ENCODE data around the gene AGFG1. TPM values are rescaled to one million over a fixed set of nuclear protein-coding genes. Genes with fewer than 3 reads are reported as not detected.

Gene AGFG1
- total RNA-seq, result 49.3 to 49.5 TPM (median 49.3 TPM) in 3 replicates
- long read RNA-seq, full-length matches to known transcripts, result 78 of 83 reads
- long read RNA-seq, partial matches to known transcripts, result 0 of 83 reads
- long read RNA-seq, other reads (novel, unspliced or antisense), result 5 of 83 reads

DNA sequence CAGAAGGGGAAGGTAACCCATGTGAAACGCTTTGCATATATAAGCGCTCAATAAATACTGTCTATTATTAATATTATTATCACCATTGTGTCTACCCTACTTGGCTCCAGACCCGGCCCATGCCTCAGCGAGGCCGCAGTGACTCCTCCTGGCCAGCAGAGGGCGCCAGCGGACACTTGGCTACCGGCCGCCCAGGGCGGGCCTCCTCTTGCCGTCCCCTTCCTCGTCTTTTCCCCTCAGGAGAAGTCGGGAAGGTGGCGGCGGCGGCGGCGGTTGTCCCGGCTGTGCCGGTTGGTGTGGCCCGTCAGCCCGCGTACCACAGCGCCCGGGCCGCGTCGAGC lies at the start of gene AGFG1:
TSS of gene AGFG1 (plus strand) at position 233 of the 341 bp plus-strand sequence. CDS start 266 bp downstream, outside the sequence.
- Mint-ChIP-seq H3K27ac (ENCODE audit: unreplicated experiment) (peak within 1 kb of the TSS; percentile 82), H3K36me3 (ENCODE audit: low read depth) (no peaks in the 10 kb centered on the region), H3K4me1 (ENCODE audit: low read depth) (peaks cover 29% of the 10 kb centered on the region), H3K27me3 (ENCODE audit: low read depth) (no peaks in the 10 kb centered on the region), H3K9me3 (ENCODE audit: low read depth) (no peaks in the 10 kb centered on the region), H3K4me3 (ENCODE audit: unreplicated experiment) (peak within 1 kb of the TSS; percentile 83)
- DNase-seq (ENCODE audit: low spot score), result peak; percentile 94
- TF ChIP-seq CTCF (IDR thresholded peaks at IDR 0.05), result peak; percentile 97

DNA sequence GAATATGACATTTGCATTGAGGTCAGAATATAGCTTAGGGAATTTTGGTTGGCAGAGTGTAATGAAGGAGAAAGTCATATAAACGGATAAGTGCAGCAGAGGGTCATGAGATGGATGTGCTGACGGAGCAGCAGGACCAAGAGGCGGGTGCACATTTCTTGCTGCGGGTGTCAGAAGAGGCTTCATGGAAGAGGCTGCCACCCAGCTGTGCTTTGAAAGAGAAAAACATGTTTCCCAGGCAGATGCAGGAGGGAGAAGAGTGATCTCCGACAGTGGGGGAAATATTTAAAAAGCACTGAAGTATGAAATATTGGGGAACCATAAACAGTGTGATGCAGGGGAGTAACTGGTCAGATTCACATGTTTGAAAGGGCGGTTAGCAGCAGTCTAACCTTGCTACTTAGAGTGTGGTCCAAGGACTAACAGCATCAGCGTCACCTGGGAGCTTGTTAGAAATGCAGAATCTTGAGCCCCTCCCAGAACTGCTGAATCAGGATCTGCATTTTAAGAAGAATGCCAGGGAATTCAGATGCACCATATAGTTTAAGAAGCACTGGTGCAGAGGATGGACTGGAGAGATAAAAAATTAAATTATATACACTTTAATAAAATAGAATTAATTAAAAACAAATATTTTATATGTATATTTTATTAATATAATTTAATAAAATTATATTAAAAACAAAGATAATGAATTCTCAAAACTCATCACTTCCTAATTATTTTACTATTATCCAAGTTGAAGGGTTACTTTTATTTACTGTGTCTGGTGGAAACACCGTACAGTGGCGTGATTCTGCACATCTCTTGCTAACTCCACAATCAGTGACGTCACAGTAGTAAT lies 48.1 kb upstream of the AGFG1 start:
- Mint-ChIP-seq H3K9me3 (ENCODE audit: low read depth) (no peaks in the 10 kb centered on the region), H3K4me3 (ENCODE audit: unreplicated experiment) (no peak overlapping the region), H3K27ac (ENCODE audit: unreplicated experiment) (no peak overlapping the region), H3K4me1 (ENCODE audit: low read depth) (peaks cover 4% of the 10 kb centered on the region), H3K36me3 (ENCODE audit: low read depth) (no peaks in the 10 kb centered on the region), H3K27me3 (ENCODE audit: low read depth) (no peaks in the 10 kb centered on the region)
- DNase-seq (ENCODE audit: low spot score), result no peak
- no peak for TF ChIP-seq CTCF (IDR thresholded peaks at IDR 0.05)

- no peaks in the 10 kb centered on the region for H3K27me3 Mint-ChIP-seq (ENCODE audit: low read depth)
- DNase-seq (ENCODE audit: low spot score), result no peak
- no peak for TF ChIP-seq CTCF (IDR thresholded peaks at IDR 0.05)
- H3K27ac Mint-ChIP-seq (ENCODE audit: unreplicated experiment), result no peak overlapping the region
- no peak overlapping the region for H3K4me3 Mint-ChIP-seq (ENCODE audit: unreplicated experiment)
- H3K36me3 Mint-ChIP-seq (ENCODE audit: low read depth), result peaks cover 11% of the 10 kb centered on the region
- H3K9me3 Mint-ChIP-seq (ENCODE audit: low read depth), result peaks cover 10% of the 10 kb centered on the region
- peaks cover 9% of the 10 kb centered on the region for H3K4me1 Mint-ChIP-seq (ENCODE audit: low read depth)
Observed at GRCh38 chr2:227428731-227429285, 43.1 kb upstream of the AGFG1 start.

GRCh38 chr2:227430639-227431038 lies 41.3 kb upstream of the AGFG1 start:
- H3K27ac Mint-ChIP-seq (ENCODE audit: unreplicated experiment), result no peak overlapping the region
- H3K27me3 Mint-ChIP-seq (ENCODE audit: low read depth), result no peaks in the 10 kb centered on the region
- peaks cover 9% of the 10 kb centered on the region for H3K4me1 Mint-ChIP-seq (ENCODE audit: low read depth)
- peaks cover 11% of the 10 kb centered on the region for H3K36me3 Mint-ChIP-seq (ENCODE audit: low read depth)
- no peak for DNase-seq (ENCODE audit: low spot score)
- peaks cover 10% of the 10 kb centered on the region for H3K9me3 Mint-ChIP-seq (ENCODE audit: low read depth)
- no peak overlapping the region for H3K4me3 Mint-ChIP-seq (ENCODE audit: unreplicated experiment)
- no peak for TF ChIP-seq CTCF (IDR thresholded peaks at IDR 0.05)

DNA sequence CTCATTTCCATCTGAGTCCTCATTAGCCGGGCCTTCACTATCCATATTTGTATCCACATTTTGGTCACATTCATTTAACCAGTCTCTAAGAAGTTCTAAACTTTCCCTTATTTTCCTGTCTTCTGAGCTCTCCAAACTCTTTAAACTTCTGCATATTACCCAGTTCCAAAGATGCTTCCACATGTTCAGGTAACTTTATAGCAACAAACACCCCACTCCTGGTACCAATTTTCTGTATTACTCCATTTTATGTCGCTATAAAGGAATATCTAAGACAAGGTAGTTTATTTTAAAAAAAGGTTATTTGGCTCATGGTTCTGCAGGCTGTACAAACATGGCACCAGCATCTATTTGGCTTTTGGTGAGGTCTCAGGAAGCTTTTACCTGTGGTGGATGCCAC lies 38.8 kb upstream of the AGFG1 start:
- Mint-ChIP-seq H3K4me3 (ENCODE audit: unreplicated experiment) (no peak overlapping the region), H3K27me3 (ENCODE audit: low read depth) (no peaks in the 10 kb centered on the region), H3K9me3 (ENCODE audit: low read depth) (peaks cover 10% of the 10 kb centered on the region), H3K36me3 (ENCODE audit: low read depth) (peaks cover 11% of the 10 kb centered on the region), H3K27ac (ENCODE audit: unreplicated experiment) (no peak overlapping the region), H3K4me1 (ENCODE audit: low read depth) (peaks cover 9% of the 10 kb centered on the region)
- DNase-seq (ENCODE audit: low spot score), result no peak
- no peak for TF ChIP-seq CTCF (IDR thresholded peaks at IDR 0.05)
